Kasumi-1 (cell line): ENCODE results near the gene NADSYN1.
A peak's percentile ranks its signal among the peaks of the same experiment; 100 is the strongest.

Experiments
- DNase-seq, 2 experiments: peaks; one replicate each; lab custom pipeline; 2025; lab: John Stamatoyannopoulos, UW

NADSYN1 gene

DNA sequence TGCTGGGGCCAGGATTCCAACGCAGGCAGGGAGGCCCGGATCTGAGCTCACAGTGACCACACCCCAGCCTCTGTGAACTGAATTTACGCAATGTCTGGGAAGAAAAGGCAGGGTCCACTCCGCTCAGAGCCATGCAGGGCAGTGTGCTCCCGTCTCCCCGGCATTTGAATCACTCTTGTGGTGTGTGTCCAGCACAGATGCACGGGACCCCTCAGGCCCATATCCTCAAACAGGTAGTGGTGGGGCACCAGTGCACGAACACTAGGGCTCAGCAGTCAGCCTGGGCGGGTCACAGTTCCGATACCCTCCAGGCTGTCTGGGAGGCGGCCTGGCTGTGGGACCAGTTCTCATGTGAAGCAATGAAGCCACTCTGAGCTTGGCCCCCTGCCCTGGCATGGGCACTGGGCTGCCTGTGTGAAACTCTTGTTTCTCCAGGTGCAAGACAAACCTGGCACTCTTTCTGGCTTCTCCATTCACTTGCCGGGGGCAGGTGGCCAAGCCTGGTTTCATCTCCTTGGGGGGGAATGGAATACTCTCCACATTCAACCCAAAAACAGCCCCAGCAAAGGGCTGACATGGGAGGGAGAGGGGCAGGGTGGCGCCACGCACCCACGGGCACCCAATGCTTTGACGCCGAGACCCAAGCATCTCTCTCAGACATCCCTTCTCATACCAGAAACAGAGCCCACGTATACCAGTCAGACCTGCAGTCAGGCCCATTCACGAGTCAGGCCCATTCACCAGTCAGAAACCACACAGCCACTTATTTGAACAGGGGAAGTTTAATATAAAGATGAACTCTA is 19.2 kb upstream of the NADSYN1 start:
- no peak for DNase-seq

DNA sequence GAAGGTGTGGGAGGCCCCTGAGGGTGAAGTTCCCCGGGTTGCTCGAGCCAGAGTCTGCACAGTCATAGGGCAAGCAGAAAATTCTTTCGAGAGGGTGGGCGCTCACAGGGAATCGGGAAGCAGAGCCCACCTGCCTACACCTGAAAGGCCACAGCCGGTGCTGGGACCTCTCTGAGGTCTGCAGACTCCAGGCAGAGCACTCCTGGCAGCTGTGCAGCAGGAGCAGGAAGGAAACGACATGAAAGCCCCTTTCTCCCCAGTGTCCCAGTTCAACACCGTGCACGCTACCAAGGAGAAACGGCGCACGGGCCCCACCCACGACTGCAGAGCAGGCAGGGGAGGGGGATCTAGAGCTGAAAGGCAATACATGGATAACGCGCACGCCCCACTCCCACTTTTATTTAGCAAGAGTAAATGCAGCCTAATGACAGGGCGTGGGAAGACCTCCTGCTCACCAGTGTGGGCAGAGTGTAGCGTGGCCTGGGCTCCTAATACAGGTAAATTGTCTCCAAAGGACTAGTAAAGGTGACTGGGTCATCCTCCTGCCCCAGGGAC is 18.4 kb upstream of the NADSYN1 start:
- DNase-seq = no peak

DNA sequence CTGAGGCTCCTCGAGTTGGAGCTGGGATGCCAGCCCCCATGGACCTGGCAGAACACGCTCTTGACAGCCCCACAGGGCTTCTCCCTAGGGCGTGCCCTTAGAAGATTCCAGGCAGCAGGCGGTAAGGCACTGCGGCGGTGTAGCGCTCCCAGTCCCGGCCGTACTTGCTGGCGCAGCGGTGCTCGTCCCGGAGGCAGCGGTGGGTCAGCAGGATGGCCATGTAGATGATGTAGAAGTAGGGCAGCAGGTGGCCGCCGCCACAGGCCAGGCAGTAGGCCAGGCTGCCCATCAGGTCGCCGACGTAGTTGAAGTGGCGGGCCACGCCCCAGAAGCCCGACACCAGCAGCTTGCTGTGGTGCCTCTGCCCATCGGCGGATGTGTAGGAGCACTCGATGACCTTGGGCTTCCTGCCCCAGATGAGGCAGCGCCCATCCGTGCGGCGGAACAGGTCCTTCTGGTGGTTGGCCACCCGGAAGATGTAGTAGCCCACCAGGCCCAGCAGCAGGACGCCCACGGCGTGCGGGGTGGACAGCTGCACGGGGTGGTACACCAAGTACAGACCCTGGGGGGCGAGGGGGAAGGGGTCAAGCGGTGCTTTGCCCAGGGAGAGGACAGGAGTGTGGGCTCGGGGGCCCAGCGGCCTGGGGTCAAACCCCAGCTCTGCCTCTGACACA is 17.6 kb upstream of the NADSYN1 start:
- no peak for DNase-seq

DNA sequence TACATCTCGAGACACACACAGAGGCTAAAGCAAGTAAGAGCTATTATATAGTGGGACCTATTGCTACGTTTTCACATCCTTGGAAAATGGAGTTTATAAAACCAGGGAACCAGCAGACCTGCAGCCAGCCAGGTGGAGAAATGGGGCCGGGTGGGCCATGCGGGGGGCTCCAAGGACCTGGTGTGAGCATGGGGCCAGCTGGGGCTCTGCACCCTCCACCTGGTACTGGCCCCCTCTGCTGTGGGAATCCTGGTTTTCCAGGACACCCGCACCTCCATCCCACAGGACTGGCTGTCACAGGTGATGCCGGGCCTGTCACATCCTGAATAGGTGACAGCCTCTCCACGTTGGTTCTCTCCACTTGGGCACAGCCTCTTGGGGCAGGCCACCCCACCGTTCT is 16.1 kb upstream of the NADSYN1 start:
- no peak for DNase-seq

DNA sequence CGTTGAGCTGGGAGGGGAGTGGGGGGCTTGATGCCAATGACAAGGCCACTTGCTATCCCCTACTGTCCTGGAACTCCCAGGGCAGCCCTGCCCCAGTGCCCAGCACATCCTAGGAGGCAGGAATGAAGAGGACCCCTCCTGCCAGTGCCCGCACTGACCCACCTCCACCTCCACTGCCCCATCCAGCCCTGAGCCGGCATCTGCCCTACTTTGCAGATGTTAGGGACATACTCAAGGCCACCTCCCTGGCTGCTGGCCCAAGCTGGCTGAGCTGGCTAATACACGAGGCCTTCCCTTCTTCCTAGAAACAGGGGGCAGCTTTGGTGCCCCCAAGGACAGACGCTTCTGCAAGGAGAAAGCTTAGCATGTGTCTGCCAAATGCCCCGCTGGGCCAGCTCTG is 15.6 kb upstream of the NADSYN1 start:
- no peak for DNase-seq

DNA sequence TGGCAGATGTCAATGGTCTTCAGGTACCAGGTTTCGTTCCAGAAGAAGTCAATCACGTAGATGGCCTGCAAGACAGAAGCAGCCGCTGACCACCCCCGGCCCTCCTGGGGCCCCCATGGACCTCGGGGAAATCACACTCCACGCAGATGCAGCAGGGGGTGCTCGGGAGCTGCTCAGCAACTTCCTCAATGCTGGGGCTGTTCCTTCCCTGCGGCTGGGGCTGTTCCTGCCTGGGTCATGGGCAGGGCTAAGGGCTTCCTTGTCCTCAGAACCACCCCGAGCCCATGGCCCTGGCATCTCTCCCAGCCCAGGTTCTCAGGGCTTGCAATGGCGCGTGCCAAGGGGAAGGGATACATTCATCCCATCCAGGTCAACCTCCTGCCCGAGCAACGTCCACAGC is 15.1 kb upstream of the NADSYN1 start:
- peak; percentile 28 to 33 for DNase-seq

DNA sequence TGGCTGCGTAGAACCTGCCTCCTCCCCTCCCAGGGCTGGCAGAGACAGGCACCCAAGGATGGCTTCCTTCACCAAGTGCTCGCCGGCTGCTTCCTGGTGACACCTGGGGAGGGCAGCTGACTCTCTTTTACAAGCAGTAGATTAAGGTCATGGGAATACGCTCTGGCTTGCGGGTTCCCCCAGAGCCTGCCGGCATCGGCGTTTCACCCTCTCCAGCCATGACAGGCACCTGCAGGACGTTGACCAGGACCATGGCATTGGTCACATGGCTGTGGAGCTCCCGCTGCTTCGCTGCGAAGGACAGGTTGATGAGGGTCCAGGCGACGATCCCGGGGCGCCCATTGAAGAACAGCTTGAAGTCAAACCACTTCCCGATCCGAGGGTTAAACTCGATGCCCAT is 14.4 kb upstream of the NADSYN1 start:
- DNase-seq = no peak

DNA sequence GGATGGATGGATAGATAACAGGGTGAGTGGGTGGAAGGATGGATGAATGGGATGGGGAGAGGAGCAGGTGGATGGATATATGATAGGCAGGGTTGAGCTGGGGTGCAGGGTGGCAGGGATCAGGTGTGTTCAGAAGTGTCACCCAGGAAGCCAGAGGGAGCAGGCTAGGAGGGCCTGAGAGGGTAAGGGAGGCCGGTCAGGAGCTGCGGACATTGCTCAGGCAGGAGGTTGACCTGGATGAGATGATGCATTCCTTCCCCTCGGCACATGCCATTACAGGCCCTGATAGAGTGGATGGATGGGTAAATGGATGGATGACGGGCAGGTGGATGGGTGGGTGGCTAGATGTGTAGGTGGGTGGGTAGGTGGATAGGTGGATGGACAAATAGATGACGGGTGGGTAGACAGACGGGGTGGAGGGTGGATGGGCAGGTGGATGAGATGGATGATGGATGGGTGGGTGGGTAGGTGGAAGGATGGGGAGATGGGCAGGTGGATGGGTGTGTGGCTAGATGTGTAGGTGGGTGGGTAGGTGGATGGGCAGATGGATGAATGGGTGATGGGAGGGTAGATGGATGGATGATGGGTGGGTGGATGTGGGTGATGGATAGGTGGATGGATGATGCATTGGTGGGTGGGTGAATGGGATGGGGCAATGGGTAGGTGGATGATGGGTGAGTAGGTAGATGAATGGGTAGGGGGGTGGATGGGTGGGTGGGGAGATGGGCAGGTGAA is 12.8 kb upstream of the NADSYN1 start:
- no peak for DNase-seq

DNA sequence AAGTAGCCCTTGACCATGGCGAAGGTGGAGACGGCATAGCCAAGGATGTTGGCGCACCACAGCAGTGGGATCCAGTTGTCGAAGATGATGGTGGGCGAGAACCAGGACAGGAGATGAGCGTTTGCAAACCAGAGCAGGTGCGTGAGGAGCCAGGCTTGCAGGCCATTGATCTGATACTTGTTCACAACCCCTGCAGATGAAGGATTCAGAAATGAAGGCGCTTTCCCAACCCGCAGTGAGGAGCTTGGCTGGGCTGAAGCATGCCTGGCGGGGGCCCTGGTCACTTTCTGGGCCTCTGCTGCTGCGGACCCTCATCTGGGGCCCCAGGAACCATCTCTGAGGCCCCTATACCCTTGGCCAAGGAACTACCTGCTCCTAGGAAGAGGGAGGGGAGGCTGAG is 11.8 kb upstream of the NADSYN1 start:
- DNase-seq = no peak

DNA sequence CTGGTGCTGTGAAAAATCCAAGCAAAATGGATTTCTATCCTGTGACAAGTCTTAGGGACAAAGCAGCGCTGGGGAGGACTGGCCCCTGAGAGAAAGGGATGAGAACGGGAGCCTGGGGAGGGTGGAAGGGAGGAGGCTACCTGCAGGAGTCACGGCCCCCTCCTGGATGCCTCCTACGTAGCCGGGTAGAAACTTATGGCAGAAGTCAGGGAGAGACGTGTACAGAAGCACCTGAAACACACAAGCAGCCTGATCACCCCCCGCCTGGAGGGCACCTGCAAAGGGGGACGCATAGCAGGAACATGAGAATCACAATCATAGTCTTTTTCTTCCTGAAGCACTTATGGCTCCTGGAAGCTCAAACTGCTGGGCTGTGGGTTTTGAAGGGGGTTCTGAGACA is 10.9 kb upstream of the NADSYN1 start:
- DNase-seq = no peak

DNA sequence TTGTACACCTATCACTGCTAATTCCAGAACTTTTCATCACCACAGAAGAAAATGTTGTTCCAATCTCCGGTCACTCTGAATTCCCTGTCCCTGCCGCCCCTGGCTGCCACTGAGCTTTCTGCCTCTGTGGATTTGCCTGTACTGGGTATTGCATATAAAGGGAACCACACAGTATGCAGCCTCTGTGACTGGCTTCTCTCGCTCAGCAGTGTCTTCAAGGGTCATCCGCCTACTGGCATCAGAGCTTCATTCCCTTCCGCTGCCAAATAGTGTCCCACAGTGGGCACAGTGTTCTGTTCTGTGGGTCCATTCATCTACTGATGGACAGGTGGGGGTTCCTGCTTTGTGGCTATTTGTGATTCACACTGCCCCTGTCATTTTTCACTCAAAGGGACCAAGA is 10.1 kb upstream of the NADSYN1 start:
- no peak for DNase-seq

DNA sequence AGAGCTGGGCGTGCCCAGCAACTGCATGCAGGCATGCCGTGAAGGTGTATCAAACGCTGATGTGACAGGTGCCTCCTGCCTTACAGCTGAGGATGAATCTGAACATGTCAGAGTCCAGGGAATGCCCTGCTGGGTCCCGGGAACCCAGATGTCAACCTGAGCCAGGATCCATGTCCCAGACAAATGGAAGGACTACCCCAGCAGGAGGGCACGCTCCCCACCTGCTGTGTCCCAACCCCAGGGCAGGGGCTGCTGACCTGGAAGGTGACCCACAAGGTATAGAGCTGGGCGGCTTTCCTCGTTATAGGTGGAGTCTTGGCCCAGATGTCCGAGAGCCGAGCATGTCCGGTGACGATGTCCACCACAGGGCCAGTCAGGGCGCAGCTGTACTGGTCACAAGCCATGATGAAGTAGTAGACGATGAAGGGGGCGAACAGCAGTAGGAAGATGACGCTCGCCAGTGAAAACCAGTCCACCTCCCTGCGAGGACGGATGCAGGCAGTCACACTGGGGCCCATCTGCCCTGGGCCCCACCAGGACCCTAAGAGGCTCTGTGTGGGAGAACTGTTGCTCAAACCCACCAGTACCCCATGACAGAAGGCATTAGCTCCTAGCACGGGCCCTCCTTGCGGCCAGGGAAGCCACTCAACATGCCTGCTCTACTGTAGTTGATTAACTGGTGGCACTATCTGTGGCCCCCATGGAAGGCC is 9.1 kb upstream of the NADSYN1 start:
- no peak for DNase-seq

DNA sequence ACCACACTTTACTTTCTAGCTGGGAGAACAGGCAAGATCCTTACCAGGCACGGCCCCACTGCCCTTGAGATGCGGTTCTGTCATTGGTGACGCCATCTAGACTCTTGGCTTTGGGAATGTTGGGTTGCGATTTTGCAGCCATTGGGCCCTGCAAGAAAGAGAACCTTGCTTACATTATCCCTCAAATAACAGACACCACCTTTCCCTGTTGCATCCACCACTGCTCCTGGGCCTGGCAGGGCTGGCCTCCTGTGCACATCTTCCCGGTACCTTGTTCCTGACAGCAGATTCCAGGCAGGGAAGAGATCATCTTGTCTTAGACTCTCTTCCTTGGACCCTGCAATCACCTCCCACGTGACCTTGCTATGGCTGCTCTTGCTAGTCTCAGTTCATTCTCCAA is 8.2 kb upstream of the NADSYN1 start:
- DNase-seq = no peak

DNA sequence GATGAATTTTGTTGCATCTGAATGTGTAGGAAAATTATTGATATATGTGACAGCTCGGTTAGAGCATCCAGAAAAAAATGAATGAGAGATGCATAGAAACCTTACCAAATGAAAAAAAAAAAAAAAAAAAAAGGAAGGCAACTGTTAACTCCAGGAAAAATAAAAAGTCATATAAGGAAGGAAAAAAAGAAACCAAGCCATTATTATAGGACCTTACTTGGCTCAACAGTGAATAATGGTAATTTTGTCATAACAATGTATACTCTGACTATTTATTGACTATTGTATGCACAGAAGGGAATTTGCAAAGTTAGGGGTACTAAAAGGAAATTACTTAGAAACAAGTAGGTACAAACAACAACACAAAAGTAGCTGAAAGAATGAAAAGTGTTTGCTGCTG is 6.9 kb upstream of the NADSYN1 start:
- no peak for DNase-seq

DNA sequence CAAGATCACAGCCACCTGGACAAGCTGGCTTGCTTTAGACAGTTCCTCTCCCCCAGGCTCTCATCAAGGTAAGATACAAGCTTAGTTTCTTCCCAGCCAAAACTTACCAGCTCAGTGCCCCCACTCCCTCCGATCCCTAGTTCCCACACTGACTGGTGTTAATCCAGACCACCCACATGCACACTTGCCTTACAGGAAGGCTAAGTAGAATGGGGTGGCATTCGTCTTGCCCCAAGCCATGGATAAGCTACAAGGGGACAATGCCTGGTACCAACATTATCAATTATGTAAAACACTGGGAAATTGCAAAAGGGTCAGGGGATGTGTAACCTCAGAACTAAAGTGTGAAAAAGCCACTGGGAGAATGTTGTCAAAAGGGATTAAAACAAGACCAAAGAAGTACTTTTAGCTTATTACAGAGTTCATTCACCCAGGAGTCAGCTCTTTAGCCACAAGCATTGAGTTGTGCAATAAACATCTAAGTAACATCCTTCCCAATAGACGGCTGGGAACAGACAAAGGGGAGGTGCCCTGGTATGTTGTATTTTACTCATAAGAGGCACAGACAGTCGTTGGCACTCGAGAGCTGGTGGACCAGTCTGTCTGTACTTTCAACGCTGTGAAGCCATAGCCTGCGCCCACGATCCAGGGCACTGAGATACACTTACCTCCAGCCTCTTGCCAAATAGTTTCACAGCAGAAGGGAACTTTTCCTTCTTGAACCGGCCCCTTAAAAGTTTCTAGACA is 5.9 kb upstream of the NADSYN1 start:
- DNase-seq = peak; percentile 79 to 83

DNA sequence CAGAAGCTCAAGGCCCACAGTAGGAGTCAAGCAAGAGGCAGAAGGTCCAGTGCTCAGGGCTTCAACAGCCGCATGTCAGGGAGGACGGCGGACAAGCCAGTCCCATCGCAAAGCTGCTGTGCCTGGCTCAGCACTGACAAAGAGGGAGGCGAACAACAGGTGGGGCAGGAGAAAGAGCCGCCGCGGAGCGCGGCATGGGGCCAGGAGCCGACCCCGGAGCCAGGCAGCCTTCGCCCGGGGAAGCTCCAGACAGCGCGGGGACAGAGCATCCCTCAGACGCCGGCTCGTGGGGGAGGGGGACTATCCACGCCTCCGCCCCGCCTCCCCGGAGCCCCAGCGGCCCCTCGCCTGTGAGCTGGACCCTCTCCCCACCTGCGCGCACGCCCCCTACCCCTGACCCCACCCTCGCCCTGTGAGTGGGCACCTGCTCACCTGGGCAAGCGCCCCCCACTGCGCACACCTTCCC is 5.2 kb upstream of the NADSYN1 start:
- peak in 1 of 2 experiments; percentile 31 for DNase-seq

DNA sequence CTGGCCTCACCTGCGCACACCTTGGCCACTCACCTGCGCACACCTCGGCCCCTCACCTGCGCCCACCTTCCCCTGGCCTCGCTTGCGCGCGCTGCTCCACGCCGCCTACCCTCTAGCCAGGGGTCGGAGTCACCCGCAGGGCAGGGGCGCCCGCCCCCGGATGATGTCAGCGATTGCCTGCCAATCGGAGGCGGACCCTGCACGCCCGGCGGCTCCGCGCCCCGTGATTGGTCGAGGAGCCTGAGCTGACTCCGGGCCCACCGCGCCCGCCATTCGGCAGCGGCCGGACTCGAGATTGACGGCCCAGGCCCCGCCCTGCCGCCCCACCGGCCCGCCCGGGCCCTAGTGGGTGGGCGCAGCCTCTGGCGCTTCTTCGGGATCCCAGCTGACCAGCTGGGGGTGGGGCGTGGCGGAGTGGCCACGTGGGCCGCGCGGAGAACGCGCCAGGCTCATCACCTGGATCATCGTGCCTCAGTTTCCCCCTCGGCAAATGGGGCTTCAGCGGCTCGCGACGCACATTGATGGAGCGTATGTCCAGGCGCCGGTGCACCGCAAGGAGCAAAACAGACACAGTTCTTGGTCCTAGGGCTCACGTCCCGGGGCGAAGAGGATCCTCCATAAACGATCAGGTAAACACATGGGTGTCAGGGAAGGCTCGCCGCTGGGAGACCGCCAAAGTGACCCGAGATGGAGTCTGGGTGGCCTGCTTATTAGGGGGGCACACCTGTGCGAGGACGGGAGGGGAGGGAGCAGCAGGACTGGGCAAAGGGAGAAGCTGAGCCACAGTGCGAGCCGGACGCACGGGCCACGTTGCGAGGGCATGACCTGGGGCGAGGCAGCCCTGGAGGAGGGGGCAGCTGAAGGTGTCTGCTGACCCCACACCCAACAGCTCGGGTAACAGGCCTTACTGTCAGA is 4.5 kb upstream of the NADSYN1 start, which contains the start of gene DHCR7:
Gene DHCR7 (minus strand): TSS at position 137 of the 915 bp plus-strand sequence. CDS start 3,441 bp downstream, outside the sequence.
- peak; percentile 79 to 91 for DNase-seq

DNA sequence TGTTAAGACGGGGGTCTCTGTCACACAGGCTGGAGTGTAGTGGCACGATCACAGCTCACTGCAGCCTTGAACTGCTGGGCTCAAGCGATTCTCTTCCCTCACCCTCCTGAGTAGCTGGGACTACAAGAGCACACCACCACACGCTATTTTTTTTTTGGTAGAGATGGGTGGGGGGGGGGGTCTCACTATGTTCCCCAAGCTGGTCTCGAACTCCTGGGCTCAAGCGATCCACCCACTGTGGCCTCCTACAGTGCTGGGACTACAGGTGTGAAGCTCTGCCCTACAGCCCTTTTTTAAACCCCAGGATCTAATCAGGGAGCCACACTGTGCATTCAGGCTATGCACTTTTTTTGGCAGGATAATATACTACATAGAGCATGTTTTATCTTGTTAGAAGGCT is 3.4 kb upstream of the NADSYN1 start:
- no peak for DNase-seq

DNA sequence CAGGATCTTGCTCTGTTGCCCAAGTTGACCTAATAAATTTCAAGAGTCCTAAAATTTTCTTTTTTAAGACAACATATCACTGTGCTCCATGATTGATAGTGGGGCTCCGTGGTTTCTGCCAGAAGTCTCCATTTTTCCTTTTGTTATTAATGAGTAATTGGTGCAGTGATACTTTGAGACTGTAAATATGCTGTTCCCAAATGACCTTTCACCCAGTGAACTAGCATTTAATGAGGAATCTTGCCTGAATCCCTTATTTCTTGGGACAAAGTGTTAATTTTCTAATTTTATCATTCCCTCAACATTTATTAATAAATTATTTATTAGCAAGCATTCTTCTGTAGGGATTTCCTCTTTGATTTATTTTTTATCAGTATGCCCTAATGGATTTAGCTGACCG is 2.5 kb upstream of the NADSYN1 start:
- no peak for DNase-seq

DNA sequence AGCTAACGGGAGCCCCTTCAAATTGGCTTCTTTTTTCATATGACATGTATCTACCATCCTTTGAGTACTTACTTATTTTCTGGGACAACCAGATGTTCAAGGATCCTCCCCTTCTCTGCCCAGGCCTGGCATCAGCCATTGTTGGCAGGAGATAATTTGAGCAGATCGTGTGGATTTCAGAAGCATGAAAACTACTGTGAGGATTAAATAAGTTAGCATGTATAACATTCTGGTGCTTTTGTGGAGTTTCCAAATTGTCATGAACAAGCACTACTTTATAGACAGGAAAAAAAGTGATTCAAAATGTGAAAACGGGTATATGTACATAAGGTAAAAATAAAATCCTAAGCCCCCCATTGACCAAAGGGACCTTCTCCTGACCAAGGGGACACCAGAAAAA is 2.1 kb upstream of the NADSYN1 start:
- DNase-seq = no peak
